Left lobe of liver (tissue), 2 donors: Measurements from ENCODE around the gene NUFIP2. TPM values are rescaled to one million over a fixed set of nuclear protein-coding genes. Genes with fewer than 3 reads are reported as not detected.
"Not testable (repeated sequence)": the region's sequence is repeated elsewhere in the genome, so short reads cannot be mapped to it uniquely, and the experiment has no call there.

Experiments used
- ATAC-seq: fragments of 200-7000 bp; cut with Tn5 transposase; one replicate; pipeline ENCODE4 v1.9.1; 2020; ENCODE audit warnings: mild to moderate bottlenecking, moderate library complexity
- DNase-seq: peaks from one replicate; pipeline ENCODE4 v3.0.0-alpha.2; 2020; ENCODE audit warnings: low spot score
- total RNA-seq: library from RNA; stranded (reverse); gene quantifications from one replicate; pipeline ENCODE4 v1.2.1, GENCODE V29; 2021
- donor health status: DM: no; HTN: no; CAD: no; lungs with moderate emphysema.
- donor health status: DM: no; HTN: yes; CAD: no.

NUFIP2 gene
- total RNA-seq, 1 donor from 2014 or later: 16.4 TPM

DNA sequence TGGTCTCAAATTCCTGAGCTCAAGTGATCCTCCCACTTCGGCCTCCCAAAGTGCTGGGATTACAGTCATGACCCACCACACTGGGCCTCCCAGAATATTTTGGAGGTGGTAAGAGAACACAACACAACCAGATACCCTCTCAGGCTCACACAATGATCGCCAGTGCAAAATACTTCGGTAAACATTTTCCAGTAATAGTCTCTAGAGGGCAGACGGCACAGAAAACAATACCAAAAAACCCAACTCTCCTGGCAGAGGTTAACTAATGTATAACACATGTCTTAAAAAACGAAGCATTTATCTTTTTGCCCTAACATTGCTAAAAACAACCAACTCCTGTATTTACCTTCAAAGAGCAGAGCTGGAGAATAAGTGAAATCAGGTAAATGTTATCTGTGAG lies 10.5 kb downstream of the NUFIP2 start:
- DNase-seq (no peak), ATAC-seq (no peak)

GRCh38 chr17:29279397-29280070 lies 14.4 kb downstream of the NUFIP2 start:
- ATAC-seq: no peak
- no peak for DNase-seq

DNA sequence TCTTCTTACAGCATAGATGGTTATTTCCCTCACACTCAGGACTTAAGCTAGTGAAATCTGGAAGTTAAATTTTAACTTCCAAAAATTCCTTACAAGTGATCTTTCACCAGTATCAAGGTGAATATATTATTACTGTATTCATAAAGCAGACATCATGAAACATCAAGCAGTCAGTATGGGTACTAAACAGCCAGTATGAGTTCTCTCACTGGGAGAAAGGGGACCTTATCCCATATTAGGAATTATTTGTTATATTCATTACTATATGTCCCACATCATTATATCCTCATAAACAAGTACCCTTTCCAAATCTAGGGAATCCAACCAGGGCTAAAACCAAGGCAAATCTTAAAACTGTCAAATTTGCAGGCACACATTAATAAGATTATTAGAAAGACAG lies 15.3 kb downstream of the NUFIP2 start:
- no peak for DNase-seq
- no peak for ATAC-seq

DNA sequence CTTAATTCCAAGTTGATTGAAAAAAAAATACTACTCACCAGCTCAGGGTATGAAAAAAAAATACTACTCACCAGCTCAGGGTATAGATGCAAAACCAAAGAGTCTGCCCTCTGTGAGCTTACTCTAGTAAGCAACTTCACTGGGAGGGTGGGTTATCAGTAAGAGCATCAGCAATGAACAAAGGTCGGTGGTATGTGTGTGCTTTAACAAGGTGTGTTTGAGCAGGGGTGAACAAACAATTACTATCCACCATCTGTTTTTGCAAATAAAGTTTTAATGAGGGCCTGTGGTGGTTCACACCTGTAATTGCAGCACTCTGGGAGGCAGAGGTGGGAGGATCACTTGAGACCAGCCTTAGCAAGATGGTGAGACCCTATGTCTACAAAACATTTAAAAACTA lies 20.0 kb downstream of the NUFIP2 start:
- ATAC-seq (peak; percentile 66), DNase-seq (no peak)

- ATAC-seq, DNase-seq: not testable (repeated sequence)
Observed at GRCh38 chr17:29271980-29272379, 22.0 kb downstream of the NUFIP2 start.

DNA sequence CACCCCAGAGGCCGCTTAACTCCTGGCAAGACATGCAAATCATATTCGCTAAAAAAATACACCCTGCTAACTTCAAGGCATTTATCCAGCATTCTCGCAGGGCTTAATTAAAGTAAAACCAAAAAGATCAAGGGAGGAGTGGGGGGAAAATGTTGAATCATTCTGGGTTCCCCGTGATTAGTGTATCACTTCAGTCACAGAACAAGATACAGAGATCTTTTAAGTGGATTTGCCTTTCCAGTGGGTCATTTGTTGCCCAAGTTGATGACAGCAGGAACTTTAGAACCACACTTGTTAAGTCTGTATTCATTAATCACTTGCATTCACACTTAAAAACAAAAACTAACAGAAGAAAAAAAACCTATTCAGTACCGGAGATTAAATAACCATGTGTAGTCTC lies 30.0 kb downstream of the NUFIP2 start:
- ATAC-seq (no peak), DNase-seq (no peak)

DNA sequence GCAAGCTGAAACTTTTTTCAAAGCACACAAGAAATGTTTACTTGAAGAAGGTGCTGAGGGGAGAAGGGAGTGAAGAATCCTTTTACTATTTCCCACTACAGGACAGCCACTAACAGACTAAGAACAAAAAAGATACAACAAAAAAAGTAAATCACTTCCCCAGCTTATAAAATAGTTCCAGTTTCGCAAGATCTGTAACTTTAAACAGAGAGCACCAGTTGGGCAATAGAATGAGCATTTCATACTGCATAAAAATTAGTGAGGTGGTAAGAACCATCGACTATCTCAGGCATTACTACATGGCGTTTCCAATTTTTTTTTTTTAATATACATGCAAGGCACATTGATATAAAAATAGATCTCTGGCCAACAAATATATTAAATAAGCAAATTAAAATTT lies 36.2 kb downstream of the NUFIP2 start:
- DNase-seq: no peak

GRCh38 chr17:29256735-29257466 lies 37.0 kb downstream of the NUFIP2 start:
- no peak for ATAC-seq
- DNase-seq: no peak

More for the DNA sequence above, 36.2 kb downstream of the NUFIP2 start:
- peak; percentile 48 for ATAC-seq

DNA sequence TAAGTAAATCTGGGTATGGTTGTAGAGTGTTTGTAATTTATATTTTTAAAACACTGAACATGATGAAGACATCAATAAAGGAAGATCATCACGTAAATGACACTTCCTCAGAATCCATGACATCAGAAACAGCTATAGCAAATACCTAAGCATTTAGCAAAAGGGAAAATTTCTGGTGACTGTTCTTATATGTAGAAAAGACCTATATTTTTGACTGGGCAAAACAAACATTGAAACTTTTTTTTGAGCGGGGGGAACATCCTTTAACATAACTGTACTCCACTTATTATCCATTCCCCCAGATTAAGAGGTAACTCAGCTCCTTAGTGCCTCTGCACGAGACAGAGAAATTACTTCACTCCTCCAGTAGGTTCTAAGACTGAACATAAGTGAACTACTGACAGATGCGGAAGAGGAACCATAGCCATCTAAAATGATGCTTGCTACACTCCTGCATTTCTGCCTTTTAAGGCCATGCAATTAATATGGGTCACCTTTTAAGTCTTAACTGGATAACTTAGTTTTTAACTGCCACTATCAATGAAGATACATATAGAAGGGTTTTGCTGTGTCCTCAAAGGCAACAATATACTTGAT lies 37.9 kb downstream of the NUFIP2 start:
- DNase-seq (no peak), ATAC-seq (no peak)

DNA sequence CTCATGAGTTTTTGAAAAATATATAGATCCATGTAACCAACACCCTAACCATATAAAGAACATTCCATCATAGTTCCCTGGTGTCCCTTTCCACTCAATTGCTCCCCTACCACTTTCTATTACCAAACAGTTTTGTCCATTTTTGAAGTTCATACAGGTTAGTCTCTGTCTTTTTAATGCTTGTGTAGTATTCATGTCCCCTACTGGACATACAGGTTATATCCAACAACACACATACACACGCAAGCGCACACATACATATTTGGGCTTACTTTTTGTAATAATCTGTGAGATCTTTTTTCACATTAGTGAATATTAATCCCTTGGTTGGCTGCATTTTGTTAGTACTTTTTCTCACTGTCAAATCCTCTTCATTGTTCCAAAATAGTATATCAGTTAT lies 40.9 kb downstream of the NUFIP2 start:
- no peak for DNase-seq
- ATAC-seq: no peak

DNA sequence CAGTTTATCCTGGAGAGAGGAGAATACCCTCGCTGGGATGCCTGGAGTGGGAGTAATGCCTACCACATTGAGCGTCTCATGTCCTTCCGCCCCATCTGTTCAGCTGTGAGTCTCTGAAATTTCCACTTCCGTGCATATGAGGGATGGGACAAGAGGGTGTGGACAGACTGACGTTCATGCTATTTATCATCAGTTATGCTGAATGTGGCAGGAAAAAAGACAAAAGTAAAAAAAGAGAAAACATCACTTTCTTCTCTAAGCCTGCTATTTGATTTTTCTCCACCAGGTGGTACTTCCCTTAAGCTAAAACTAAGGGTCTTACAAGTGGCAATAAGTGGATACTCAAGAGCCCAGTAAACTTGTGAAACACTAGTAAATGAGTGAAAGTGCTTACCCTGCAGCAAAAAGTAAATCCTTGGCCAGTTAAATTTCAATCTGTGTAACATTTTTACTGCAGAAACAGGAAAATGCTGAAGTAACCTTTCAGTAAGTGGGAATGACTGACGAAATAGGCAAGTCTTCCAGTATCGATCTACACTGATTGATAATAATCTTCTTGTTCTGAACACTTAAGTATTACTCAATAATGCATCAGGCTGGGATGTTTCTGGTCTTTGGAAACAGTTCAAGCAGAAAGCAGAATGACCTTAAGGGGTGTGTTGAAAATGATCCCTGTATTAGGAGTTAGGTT lies 41.7 kb downstream of the NUFIP2 start:
- no peak for DNase-seq
- peak; percentile 31 for ATAC-seq

DNA sequence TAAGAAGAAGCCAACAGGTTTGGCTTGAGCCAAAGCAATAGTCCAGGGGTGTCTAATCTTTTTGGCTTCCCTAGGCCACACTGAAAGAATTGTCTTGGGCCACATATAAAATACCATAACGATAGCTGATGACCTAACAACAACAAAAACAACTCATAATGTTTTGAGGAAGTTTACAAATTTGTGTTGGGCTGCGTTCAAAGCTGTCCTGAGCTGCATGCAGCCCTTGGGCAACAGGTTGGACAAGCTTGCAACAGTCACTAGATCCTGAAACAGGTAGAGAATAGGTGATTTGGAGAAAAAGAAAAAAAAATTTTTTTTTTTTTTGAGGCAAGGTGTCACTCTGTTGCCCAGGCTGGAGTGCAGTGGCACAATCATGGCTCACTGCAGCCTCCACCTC lies 42.8 kb downstream of the NUFIP2 start:
- ATAC-seq: no peak

GRCh38 chr17:29250666-29251065 lies 43.3 kb downstream of the NUFIP2 start:
- ATAC-seq (no peak), DNase-seq (no peak)

More for the DNA sequence above, 42.8 kb downstream of the NUFIP2 start:
- DNase-seq: no peak

DNA sequence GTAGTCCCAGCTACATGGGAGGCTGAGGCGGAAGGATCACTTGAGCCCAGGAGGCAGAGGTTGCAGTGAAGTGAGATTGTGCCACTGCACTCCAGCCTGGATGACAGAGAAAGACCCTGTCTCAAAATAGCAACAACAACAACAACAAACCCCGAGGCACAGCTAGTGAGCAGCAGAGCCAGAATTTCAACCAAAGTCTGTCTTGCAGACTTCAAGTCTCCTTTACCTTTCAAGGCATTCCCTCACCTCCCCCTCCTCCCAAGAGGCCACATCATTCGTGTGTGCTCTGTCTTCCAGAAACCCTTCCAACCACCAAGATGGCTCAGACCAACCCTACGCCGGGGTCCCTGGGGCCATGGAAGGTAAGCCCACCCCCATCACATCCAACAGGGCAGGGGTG lies 45.1 kb downstream of the NUFIP2 start:
- no peak for ATAC-seq
- DNase-seq: no peak

DNA sequence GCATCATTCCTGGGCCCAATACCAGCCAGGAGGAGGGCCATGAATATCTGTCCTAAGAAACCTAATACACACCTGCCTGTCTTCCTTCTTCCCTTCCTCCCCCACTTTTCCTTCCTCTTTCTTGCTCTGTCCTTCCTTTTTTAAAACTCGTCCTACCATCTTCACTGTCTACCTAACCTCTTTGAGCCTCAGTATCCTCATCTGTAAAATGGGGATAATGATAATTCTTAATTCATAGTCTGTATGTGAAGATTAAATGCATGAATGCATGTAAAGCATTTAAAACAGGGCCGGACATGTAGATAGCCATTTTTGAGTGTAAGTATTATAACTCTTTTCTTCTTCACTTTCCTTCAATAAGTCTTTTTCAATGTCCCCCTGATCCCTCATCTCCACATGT lies 46.7 kb downstream of the NUFIP2 start:
- ATAC-seq (no peak), DNase-seq (no peak)

DNA sequence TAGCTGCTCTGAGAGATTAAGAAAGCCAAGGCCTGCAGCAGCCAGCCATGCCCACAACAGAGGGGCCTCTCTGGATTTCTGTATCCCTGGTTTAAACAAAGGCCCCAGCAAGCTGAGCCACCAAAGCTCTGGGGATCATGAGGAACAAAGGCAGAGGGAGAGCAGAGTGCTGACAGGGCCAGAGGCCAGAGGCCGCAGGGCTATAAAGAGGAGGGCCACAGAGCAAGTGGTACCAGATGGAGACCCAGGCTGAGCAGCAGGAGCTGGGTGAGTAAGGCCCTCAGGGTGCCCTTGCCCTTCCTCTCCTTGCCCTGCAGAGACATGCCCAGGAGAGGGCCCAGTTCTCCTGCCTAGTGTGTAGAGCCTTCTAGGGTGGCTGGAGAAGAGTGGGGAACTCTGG lies 47.3 kb downstream of the NUFIP2 start, which contains the start of gene CRYBA1:
Gene CRYBA1, plus strand, starts transcription at position 232 of the 400 bp plus-strand sequence. Its CDS starts 5 bp downstream, at position 237.
- DNase-seq: no peak
- ATAC-seq: peak; percentile 17

GRCh38 chr17:29245401-29245800 lies 48.5 kb downstream of the NUFIP2 start:
- ATAC-seq (no peak), DNase-seq (no peak)

GRCh38 chr17:29243792-29244191 lies 50.2 kb downstream of the NUFIP2 start:
- DNase-seq: no peak
- ATAC-seq: peak; percentile 56

GRCh38 chr17:29242790-29243189 lies 51.2 kb downstream of the NUFIP2 start:
- ATAC-seq: no peak

GRCh38 chr17:29242051-29242450 lies 51.9 kb downstream of the NUFIP2 start:
- no peak for DNase-seq

More at GRCh38 chr17:29242790-29243189, 51.2 kb downstream of the NUFIP2 start:
- no peak for DNase-seq

More at GRCh38 chr17:29242051-29242450, 51.9 kb downstream of the NUFIP2 start:
- no peak for ATAC-seq
